ENCODE measurements around the gene CCDC192.

CCDC192 gene

GRCh38 chr5:127919006-127919796 lies 216.0 kb downstream of the CCDC192 start:
- ATAC-seq = no peak
- TF ChIP-seq BACH2 (CRISPR knock-in tag; IDR thresholded peaks at IDR 0.05; ENCODE audit: borderline replicate concordance) (no peak), ZNF565 (CRISPR knock-in tag; conservative IDR thresholded peaks at IDR 0.05; ENCODE audit: low read depth) (no peak), OSR1 (CRISPR knock-in tag; IDR thresholded peaks at IDR 0.05) (no peak), ISL1 (CRISPR knock-in tag; IDR thresholded peaks at IDR 0.05) (no peak), POU6F1 (CRISPR knock-in tag; IDR thresholded peaks at IDR 0.05; ENCODE audit: borderline replicate concordance, low read depth) (no peak), ESRRG (CRISPR knock-in tag; IDR thresholded peaks at IDR 0.05) (no peak), PPARA (CRISPR knock-in tag; IDR thresholded peaks at IDR 0.05; ENCODE audit: borderline replicate concordance) (no peak), ARNTL (CRISPR knock-in tag; IDR thresholded peaks at IDR 0.05; ENCODE audit: borderline replicate concordance, low read depth) (no peak), ZC3H10 (CRISPR knock-in tag; IDR thresholded peaks at IDR 0.05) (no peak), CREB5 (CRISPR knock-in tag; IDR thresholded peaks at IDR 0.05; ENCODE audit: low read depth) (no peak), PATZ1 (CRISPR knock-in tag; IDR thresholded peaks at IDR 0.05; ENCODE audit: borderline replicate concordance) (no peak), ZNF70 (CRISPR knock-in tag; IDR thresholded peaks at IDR 0.05) (no peak), CSRNP3 (CRISPR knock-in tag; IDR thresholded peaks at IDR 0.05) (no peak), SNAI2 (CRISPR knock-in tag; IDR thresholded peaks at IDR 0.05) (no peak)

- ATAC-seq = no peak
- TF ChIP-seq PATZ1 (CRISPR knock-in tag; IDR thresholded peaks at IDR 0.05; ENCODE audit: borderline replicate concordance) (no peak), ZFP30 (CRISPR knock-in tag; IDR thresholded peaks at IDR 0.05) (no peak), SNAI2 (CRISPR knock-in tag; IDR thresholded peaks at IDR 0.05) (no peak), ZNF8 (CRISPR knock-in tag; IDR thresholded peaks at IDR 0.05) (no peak), ISL1 (CRISPR knock-in tag; IDR thresholded peaks at IDR 0.05) (no peak), CREB5 (CRISPR knock-in tag; IDR thresholded peaks at IDR 0.05; ENCODE audit: low read depth) (no peak), RARB (CRISPR knock-in tag; IDR thresholded peaks at IDR 0.05) (no peak), OSR1 (CRISPR knock-in tag; IDR thresholded peaks at IDR 0.05) (no peak), GLIS3 (CRISPR knock-in tag; IDR thresholded peaks at IDR 0.05) (no peak), POU6F1 (CRISPR knock-in tag; IDR thresholded peaks at IDR 0.05; ENCODE audit: borderline replicate concordance, low read depth) (no peak), TSHZ2 (CRISPR knock-in tag; IDR thresholded peaks at IDR 0.05) (no peak), BACH2 (CRISPR knock-in tag; IDR thresholded peaks at IDR 0.05; ENCODE audit: borderline replicate concordance) (no peak), PPARA (CRISPR knock-in tag; IDR thresholded peaks at IDR 0.05; ENCODE audit: borderline replicate concordance) (no peak)
These were observed 216.6 kb downstream of the CCDC192 start for GRCh38 chr5:127919818-127920217.

All from SK-N-SH treated with all-trans-retinoic acid at 6 μM for 48 hours (cell line).